ENCODE results near the gene NBAS. TPM values are rescaled to one million over a fixed set of nuclear protein-coding genes. Genes with fewer than 3 reads are reported as not detected.

The NBAS gene
- total RNA-seq, 1 experiment from 2014 or later = 36.3 TPM

- DNase-seq (ENCODE audit: low read depth, low spot score) = no peak
- in situ Hi-C loops (cut with HindIII; ENCODE audit: low pct_unique_long_range_greater_than_20kb, low sequenced_read_pairs) (no loop called here), intact Hi-C loops (cut with micrococcal nuclease; ENCODE audit: unreplicated experiment) (no loop called here)
- CTCF ChIA-PET = no interaction called here
- no peak overlapping the region for H3K27ac ChIP-seq (ENCODE audit: low read length)
- ATAC-seq = no peak
- TF ChIP-seq SIN3A (IDR thresholded peaks at IDR 0.05; ENCODE audit: borderline replicate concordance, insufficient read depth, low read depth, low read length) = no peak
- no peak for TF ChIP-seq POLR2AphosphoS5 (IDR thresholded peaks at IDR 0.05; ENCODE audit: low read depth, low read length)
- no peak for TF ChIP-seq REST (IDR thresholded peaks at IDR 0.05; ENCODE audit: insufficient read depth in 1 of 2, low read depth in 2 of 2, low read length in 1 of 2)
- no peak for TF ChIP-seq TCF7L2 (IDR thresholded peaks at IDR 0.05; ENCODE audit: low read depth, low read length)
- no peak for TF ChIP-seq CTCF (IDR thresholded peaks at IDR 0.05)
- POLR2A ChIA-PET = no interaction called here
- H3K4me3 ChIP-seq (ENCODE audit: low read depth in 2 of 2, low read length in 2 of 2) = no peak overlapping the region
- no peaks in the 10 kb centered on the region for H3K27me3 ChIP-seq (ENCODE audit: control insufficient read depth, insufficient read depth, low read length)
- peaks cover 4% of the 10 kb centered on the region; the same call in 1 of the 2 replicates for H3K9me3 ChIP-seq (ENCODE audit: control insufficient read depth, insufficient read depth, low read depth, low read length)
- H3K36me3 ChIP-seq (ENCODE audit: control insufficient read depth, insufficient read depth, low read length) = no peaks in the 10 kb centered on the region; the same call in 1 of the 2 replicates
- BruUV-seq (replicated peaks) = no TSS peak
- no peaks in the 10 kb centered on the region for H3K4me1 ChIP-seq (ENCODE audit: control insufficient read depth, insufficient read depth, low read length)
These were observed 110.3 kb downstream of the NBAS start for GRCh38 chr2:15450808-15451207.

- no peaks in the 10 kb centered on the region for H3K27me3 ChIP-seq (ENCODE audit: control insufficient read depth, insufficient read depth, low read length)
- H3K27ac ChIP-seq (ENCODE audit: low read length) = no peak overlapping the region
- intact Hi-C loops (cut with micrococcal nuclease; ENCODE audit: unreplicated experiment) = no loop called here
- in situ Hi-C loops (cut with HindIII; ENCODE audit: low pct_unique_long_range_greater_than_20kb, low sequenced_read_pairs) = no loop called here
- peaks cover 7% of the 10 kb centered on the region; the same call in 1 of the 2 replicates for H3K9me3 ChIP-seq (ENCODE audit: control insufficient read depth, insufficient read depth, low read depth, low read length)
- no peaks in the 10 kb centered on the region for H3K4me1 ChIP-seq (ENCODE audit: control insufficient read depth, insufficient read depth, low read length)
- TF ChIP-seq SIN3A (IDR thresholded peaks at IDR 0.05; ENCODE audit: borderline replicate concordance, insufficient read depth, low read depth, low read length) = no peak
- H3K36me3 ChIP-seq (ENCODE audit: control insufficient read depth, insufficient read depth, low read length) = no peaks in the 10 kb centered on the region; the same call in 1 of the 2 replicates
- no peak overlapping the region for H3K4me3 ChIP-seq (ENCODE audit: low read depth in 2 of 2, low read length in 2 of 2)
- CTCF ChIA-PET = no interaction called here
- no TSS peak for BruUV-seq (replicated peaks)
- ATAC-seq = no peak
- POLR2A ChIA-PET = no interaction called here
- DNase-seq (ENCODE audit: low read depth, low spot score) = no peak
These were observed 111.4 kb downstream of the NBAS start for GRCh38 chr2:15449556-15450236.

- ATAC-seq (no peak), DNase-seq (ENCODE audit: low read depth, low spot score) (no peak)
- TF ChIP-seq TCF7L2 (IDR thresholded peaks at IDR 0.05; ENCODE audit: low read depth, low read length) = no peak
- no peak for TF ChIP-seq REST (IDR thresholded peaks at IDR 0.05; ENCODE audit: insufficient read depth in 1 of 2, low read depth in 2 of 2, low read length in 1 of 2)
- TF ChIP-seq POLR2AphosphoS5 (IDR thresholded peaks at IDR 0.05; ENCODE audit: low read depth, low read length) = no peak
- no peak for TF ChIP-seq CTCF (IDR thresholded peaks at IDR 0.05)
- TF ChIP-seq SIN3A (IDR thresholded peaks at IDR 0.05; ENCODE audit: borderline replicate concordance, insufficient read depth, low read depth, low read length) = no peak
- CTCF ChIA-PET = no interaction called here
- POLR2A ChIA-PET = no interaction called here
- BruUV-seq (replicated peaks) = no TSS peak
- Histone ChIP-seq H3K4me3 (ENCODE audit: low read depth in 2 of 2, low read length in 2 of 2) (no peak overlapping the region), H3K27ac (ENCODE audit: low read length) (no peak overlapping the region), H3K27me3 (ENCODE audit: control insufficient read depth, insufficient read depth, low read length) (no peaks in the 10 kb centered on the region), H3K4me1 (ENCODE audit: control insufficient read depth, insufficient read depth, low read length) (no peaks in the 10 kb centered on the region), H3K9me3 (ENCODE audit: control insufficient read depth, insufficient read depth, low read depth, low read length) (peaks cover 7% of the 10 kb centered on the region; the same call in 1 of the 2 replicates), H3K36me3 (ENCODE audit: control insufficient read depth, insufficient read depth, low read length) (no peaks in the 10 kb centered on the region; the same call in 1 of the 2 replicates)
- intact Hi-C loops (cut with micrococcal nuclease; ENCODE audit: unreplicated experiment) = no loop called here
- in situ Hi-C loops (cut with HindIII; ENCODE audit: low pct_unique_long_range_greater_than_20kb, low sequenced_read_pairs) = no loop called here
These were observed 112.8 kb downstream of the NBAS start for GRCh38 chr2:15448250-15448839.

Measured in Panc1 (cell line).